ENCODE data around the gene IL18BP.

GRCh38 chr11:72013765-72014711 lies 15.3 kb downstream of the IL18BP start:
- TF ChIP-seq CTCF (IDR thresholded peaks at IDR 0.05) (no peak), ZFX (IDR thresholded peaks at IDR 0.05; ENCODE audit: borderline replicate concordance) (no peak)
